CD4-positive, alpha-beta T cell treated with Interleukin-12 subunit alpha and Interleukin-12 subunit beta, for 1 hour (primary cell): ENCODE measurements around the gene DLG2.

Experiments used
- DNase-seq: peaks from one replicate; pipeline ENCODE4 v3.0.0-alpha.2; 2020

Gene DLG2

DNA sequence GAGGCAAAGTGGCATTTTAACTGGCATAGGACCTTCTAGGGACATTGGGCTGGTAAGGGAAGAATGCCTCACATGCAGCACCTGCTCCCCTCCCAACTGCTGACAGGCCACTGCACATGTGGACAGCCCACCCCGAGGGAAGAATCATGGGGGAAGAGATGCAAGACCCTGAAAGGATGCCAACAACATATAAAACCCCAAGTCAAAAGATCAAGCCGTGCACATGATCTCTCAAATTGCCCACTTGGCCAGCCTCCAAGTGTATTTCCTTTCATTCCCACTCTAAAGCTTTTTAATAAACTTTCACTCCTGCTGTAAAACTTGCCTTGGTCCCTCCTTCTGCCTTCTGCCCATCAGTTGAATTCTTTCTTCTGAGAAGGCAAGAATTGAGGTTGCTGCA is 1393.1 kb downstream of the DLG2 start:
- no peak for DNase-seq

DNA sequence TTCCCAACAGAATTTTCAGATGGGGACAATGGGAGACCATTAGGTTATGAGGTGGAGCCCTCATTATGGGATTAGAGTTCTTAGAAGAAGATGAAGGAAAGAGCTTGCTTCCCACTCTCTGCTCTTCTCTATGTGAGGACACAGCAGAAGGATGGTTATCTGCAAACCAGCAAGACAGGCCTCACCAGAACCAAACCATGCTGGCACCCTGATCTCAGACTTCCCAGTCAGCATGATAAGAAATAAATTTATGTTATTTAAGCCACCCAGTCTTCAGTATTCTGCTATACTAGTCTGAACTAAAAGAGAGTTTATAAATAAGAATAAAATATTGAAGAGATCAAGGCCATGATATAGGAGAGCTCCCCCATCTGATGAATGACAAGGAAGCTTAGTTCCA is 1394.6 kb downstream of the DLG2 start:
- no peak for DNase-seq

DNA sequence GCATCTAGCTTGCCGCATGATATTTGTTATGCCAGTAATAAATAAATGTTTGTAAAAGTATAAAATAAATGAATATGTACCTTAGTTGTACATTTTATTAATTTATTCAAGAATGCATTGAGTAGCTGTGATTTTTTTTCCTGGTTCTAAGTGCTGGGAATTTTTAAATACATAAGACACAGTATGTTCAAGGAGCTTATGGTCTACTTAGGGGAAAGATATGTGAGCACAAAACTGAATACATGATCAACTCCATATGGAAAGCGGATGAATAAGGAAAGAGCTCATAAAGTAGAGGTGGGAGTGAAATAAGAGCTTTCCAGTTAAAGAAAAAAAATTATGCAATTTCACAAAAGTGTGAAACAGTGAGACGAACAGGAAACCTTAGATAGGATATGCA is 1396.7 kb downstream of the DLG2 start:
- no peak for DNase-seq

DNA sequence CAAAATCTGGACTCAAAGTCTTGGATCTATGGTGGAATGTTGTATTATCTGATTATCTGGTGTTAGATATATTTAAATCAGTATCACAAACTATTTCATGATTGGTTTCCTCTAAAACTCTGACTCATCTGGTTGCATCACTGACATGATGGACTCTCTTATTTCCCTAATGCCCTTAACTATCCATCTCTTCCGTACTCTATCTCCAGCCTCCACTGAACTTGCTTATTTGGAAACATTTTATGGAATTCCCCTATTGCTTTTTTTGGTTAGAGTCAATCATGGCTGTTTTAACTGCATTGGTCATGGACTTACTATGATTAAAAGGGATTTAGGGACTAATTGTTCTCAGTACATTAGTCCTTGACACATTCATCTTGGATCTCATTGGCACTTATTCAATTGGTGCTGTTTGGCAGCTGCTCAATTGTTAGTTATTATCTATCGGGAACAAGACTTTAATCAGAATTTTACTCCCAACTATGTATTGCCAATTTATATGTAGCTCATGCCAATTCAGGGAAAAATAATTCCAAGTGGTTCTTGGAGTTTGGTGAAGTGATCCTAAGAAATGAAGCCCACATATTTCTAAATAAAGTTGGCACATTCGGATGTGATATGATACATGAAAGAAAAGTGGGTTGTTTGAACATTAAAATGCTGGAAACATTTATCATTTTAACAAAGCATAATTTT is 1399.0 kb downstream of the DLG2 start:
- no peak for DNase-seq

DNA sequence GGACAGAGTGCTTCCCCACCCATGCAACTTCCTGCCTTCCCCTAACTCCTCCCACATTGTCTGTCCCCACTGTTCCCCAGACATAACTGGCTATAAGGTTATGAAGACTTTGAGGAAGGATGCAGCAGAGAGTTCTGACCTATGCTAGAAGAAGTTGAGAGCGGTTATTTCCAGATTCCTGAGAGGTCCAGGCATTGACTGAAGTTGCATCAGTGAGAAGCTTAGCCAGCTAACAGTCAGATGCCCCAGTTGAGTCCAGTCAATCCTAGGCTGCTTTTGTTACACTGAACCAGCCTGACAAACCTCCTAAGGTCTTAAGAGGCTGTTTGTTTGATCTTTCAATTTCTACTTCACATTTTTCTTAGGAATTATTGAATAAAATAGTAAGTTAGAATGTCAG is 1403.1 kb downstream of the DLG2 start:
- no peak for DNase-seq

DNA sequence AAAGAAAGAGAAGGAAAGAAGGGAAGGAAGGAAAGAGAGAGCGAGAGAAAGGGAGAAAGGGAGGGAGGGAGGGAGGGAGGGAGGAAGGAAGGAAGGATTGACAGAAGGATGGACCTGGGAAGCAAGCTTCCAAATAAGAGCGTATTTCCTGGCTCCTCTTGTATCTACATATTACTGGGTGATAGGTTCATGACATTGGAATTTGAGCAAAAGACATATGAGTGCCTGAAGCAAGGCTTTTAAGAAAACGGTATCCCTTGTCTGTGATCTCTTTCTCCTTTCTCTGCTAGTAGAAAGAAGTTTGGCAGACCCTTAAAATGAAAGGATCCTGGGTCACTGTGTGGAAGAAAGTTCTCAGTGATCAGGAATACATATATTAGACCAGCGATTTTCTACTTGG is 1408.8 kb downstream of the DLG2 start:
- no peak for DNase-seq

DNA sequence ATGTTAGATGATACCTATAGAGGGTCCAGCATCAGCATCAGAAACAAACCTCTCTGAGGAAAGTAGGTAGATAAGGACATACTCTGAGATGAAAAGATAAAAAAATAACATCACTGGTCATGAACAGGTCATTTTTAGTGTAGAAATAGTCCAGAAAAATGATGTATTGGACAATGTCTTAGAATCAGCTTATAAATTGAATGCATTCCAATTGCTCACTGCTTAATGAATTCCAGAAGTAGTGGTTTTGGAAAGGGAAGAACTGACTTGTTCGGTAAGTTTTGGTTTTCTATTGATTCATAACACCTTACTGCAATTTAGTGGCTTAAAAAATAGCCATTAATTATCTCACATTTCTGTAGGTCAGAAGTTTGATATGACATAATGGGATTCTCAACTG is 1411.5 kb downstream of the DLG2 start:
- no peak for DNase-seq

DNA sequence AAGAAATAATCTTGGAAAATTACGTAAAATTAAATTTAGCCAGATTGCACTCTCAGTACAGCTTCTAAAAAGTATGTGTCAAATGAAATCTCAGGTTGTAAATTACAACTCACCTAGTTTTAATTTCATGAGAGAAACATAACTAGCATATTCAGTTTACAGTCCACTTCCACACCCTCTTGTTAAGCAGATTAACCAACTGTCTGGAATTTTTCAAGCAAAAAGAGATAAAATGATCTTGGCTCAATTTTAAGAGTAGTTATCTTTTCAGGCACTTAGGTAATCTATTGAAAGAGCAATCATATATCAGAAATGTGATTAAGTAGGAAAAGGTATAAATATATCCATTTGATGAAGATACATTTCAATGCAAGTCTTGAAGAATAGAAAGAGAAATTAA is 1412.6 kb downstream of the DLG2 start:
- DNase-seq = no peak

DNA sequence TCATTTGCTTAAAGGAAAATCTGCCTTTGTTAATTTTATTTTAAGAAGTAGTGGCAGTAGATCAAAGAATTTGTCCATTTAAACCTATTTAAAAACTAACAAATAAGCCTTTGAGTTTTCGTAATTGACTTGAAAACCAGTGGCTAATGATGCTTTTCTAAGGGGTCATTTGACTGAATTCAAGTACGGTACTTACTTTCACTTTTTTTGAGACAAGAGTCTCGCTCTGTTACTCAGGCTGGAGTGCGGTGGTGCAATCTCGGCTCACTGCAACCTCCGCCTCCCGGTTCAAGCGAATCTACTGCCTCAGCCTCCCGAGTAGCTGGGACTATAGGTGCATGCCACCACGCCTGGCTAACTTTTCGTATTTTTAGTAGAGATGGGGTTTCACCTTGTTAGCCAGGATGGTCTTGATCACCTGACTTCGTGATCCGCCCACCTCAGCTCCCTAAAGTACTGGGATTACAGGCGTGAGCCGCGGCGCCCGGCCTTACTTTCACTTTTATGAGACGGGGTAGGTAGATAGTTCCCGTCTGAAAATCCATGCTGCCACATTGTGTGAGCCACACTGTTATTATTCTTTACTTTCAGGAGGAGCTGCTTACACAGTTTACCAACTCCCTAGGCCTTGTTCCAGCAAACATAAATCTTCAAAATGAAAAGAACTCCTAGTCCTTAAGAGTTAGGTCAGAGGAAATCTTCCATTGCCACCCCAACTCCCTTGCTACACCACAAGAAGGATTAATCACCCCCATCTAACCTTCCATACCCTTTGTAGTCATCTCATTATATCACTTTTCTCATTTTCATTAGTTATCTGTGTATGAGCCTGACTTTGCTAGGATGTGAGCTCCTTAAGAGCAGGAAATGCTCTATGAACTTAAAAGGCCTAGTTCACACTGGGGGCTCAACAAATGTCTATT is 1414.4 kb downstream of the DLG2 start:
- DNase-seq = no peak

DNA sequence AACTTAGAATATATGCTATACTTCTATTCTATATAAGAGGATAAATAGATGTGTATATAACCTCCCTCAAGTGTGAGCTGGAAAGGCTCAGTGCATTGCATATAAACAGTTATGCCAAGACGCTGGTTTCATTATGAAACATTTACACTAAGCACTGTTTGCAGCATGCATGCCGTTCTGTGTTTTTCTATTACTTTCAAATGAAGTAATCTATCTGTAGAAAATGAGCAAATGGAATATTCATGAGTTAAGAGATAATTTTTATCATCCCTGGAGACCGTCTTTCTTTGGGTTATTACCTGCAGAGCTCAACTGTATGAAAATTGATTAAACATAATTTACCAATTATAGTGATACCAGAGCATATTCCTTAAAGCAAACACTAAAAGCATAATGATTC is 1415.2 kb downstream of the DLG2 start:
- DNase-seq = no peak

DNA sequence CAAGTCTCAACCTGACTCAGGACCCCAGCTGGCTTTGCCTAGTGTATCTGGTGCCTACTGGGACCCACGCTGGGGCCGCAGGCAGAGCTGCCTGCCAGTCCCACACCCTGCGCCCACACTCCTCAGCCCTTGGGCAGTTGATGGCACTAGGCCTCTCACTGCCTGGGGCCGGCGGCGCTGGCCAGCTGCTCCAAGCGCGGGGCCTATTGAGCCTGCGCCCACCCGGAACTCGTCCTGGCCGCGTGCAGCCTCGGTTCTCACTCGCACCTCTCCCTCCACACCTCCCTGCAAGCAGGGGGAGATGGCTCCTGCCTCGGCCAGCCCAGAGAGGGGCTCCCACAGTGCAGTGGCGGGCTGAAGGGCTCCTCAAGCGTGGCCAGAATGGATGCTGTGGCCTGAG is 1432.4 kb downstream of the DLG2 start:
- no peak for DNase-seq

DNA sequence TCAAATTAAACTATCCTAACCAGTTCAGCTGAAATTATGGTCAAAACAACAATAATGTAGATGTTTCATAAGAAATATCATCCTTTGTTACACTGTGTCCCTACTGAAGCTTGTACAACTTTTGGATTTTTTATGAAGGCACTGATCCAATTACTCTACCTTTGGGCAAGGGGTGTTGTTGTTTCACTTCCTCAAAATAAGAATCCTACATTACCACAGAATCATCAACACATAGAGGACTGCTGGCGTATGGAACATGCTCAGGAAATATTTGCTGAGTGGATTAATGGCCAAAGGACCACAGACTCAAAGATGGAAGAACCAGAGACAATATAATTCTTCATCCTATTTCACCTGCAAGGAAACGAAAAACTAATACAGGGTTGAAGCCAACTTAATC is 1433.4 kb downstream of the DLG2 start:
- DNase-seq = no peak

DNA sequence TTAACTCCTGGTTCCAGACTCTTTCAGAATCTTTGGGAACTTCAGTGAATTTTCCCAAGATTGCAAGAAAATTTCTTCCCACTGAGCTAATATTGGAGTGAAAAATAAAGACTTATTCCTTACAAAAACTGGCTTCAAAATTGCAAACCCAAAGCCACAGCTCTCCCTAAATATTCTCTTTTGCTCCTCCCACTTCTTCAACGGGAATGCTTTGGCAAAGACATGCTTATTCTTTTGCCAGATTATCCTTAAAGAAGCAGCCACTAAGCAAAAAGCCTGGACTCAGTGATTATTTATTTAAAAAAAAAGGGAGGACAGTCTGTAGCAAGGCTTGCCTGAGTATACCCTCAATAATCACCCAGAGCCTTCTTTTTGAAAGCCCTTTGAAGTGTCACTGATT is 1438.6 kb downstream of the DLG2 start:
- no peak for DNase-seq

DNA sequence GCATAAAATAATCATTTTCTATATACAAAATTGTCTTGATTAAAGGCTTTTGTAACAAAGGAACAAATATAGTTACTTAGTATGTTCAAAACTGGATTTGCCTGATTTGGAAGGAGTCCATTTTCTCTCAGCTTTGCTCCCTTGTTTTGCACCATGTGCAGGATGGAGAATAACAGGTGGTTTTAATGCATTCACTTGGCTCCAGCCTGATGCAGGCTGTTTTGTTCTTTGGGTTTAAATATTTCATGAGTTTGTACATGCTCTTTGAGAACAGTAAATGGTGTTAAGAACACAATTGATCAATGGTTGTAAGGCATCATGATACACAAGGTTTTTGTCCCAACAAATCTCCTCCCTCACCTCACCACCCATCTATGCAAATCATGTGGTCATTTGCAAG is 1454.1 kb downstream of the DLG2 start:
- no peak for DNase-seq

DNA sequence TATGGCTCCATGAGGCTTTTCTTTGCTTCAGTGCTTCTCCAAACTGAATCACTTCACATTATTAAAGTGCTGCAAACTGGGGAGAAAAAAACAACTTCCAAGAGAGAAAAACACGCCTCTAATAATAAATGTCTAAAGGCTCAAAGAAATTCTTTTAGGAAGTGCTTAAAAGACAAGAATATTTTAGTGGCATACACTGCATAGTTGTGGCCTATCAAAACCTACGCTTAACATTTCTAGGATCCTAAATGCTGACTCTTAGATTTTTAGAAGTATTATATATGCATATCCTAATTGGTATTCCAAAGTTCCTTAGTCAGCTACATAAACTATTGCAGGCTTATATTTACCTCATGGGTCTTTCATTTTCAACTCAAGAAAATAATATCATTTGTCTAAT is 1462.0 kb downstream of the DLG2 start:
- DNase-seq = no peak

DNA sequence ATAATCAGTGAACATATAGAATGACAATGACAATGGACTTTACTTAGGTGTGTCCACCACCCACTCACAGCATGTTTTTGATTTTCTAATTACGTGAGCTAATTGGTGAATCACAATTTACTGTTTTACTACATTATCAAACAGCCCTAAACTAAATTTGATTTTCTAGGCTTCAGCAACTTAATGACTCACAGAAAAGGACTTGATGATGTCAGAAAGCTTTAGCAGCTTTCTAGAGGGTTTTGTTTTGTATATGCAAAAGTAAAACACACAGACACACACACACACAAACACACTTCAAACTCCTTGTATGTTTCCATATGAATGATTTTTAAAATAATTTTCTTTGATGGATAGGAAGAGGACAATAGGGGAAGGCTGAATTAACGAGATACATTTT is 1462.4 kb downstream of the DLG2 start:
- DNase-seq = no peak

DNA sequence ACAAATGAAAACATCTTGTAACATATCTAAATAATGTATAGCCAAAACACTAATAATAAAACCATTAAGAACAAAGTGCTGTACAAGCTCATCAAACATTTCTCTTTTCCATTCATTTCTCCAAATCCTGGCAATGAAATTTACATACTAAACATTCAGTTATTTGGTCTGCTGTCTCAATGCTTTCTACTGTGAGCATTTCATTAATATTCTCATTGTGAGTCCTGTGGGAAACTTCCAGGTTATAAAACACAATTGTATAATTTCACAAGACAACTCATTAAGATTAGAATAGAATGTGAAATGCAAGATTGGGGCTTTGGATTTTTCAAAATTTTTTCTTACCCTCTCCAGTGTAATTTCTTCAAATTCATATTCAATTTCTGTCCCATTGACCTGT is 1464.0 kb downstream of the DLG2 start:
- no peak for DNase-seq

DNA sequence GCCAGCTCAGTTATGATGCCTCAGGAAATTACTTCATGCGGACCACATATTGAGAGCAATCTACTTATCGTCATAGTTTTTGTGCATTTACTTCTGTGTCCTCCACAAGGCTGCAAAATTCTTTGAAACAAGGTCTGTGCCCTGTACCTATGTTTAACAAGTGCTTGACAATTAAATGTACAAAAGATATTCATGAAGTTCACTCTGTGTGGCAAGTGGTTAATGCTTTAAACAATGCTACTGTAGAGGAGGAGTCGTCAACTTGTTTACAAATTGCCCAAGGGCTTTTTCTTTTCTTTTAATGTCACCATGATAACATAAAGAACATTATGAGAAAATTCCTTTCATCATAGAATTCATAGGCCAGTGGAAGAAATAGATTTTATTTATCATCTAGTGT is 1469.5 kb downstream of the DLG2 start:
- DNase-seq = no peak

DNA sequence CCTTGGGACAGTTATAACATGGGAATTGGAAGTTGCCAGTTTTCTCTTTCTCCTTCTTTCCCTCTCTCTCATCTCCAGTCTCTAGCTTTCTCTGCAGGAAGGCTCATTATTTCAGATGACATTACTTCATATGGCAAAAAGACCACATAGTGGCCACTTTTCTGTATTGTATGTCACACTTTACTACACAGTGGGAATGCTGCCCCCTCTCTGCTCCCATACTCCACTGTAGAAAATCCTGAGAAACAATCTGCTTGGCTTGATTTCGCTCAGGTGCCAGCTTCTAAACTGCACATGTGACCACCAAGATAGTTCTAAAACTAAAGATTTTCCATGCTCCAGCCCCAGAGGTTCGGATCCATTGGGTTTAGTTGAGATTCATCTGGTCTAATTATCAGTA is 1480.3 kb downstream of the DLG2 start:
- no peak for DNase-seq

DNA sequence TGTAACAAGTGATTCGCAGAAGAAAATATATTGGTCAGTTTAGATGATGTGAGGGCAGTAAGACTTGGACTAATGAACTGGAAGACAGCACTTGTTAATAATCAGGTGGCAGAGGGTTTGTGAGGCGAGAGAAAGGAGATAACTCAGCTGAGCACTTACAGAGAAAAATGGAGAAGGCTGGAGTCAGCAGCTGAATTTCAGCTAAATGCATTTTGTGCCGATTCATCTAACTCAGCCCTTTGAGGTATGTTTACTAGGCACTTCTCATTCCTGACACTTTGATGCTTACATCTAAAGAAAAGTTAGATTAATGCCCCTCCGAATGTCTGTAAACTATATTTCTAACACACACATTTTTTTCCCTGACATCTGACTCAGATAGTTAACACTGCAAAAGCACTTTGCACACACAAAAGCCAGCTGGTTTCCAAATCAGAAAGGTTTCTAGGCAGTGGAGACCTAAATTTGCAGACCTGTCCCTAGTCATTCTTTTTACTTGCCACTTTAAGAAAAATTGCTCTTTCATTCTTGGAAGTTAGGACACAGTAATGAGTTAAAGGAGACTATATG is 1481.4 kb downstream of the DLG2 start:
- no peak for DNase-seq

DNA sequence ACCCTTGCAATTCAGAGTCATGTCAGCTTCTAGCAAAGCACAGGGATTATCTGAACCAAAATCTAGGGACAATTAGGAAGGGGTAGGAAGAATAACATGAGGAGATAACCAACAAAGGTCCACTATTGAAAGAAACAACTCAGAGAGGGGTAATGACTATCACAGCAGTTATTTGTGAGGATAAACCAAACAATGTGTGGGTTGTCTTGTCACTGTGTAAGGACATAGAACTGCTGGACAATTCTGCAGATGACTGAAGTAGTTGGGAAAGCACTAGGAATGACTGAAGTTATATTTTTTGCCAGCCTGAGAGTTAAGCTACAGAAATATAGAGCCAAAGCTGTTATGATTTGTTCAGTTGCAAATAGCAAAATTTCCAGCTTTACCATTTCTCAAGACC is 1482.6 kb downstream of the DLG2 start:
- no peak for DNase-seq

DNA sequence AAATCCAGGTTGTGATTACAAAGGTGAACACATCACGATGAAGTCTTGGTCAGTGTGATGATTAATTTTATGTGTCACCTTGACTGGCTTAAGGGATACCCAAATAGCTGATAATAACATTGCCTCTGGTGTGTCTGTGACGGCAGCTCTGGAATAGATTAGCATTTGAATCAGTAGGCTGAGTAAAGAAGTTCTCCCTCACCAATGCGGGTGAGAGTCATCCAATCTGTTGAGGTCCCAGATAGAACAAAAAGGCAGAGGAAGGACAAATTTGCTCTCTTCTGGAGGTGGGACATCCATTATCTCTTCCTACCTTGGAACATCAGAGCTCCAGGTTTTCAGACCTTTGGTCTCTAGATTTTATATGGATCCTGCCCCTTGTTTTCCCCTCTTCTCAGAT is 1484.7 kb downstream of the DLG2 start:
- no peak for DNase-seq

DNA sequence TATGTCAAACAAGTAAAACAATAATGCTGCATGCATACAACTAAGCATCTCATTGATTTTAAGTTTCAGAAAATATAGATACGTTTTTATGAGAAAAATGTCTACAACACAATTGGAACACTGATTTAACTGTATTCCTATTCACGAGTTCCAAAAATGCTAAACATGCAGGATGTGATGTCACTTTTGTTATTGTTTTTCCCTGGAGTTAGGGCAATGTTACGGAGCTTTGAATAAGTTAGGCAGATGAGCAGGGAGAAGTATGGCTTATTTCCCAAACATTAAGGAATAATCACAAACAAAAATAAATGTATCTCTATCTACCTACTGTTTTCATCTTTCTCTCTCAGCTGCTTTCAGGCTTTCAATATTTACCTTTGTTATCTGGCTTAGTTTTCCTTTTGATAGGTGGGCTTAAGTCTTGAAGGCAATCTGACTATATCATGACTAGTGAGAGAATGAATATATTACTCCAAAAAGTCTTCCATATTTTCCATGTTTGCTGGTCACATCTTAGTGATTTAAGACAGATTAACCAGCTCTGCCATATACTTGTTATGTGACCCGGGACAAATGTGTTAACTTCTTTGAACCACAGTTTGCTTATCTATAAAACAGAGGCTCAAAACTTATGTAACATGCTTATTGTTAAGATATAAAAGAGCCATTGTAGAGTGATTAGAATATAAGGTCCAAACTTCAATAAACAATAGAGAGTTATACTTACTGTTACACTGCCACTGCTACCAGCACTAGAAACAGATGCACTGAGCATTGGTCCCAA is 1486.6 kb downstream of the DLG2 start:
- DNase-seq = no peak
